C4-2B (cell line): Measurements from ENCODE around the gene TMEM185B.

Source experiments
- CTCF ChIP-seq: fragments of 450-650 bp; conservative IDR thresholded peaks from 2 replicates; pipeline ENCODE4 v1.5.1; 2017; ENCODE audit warnings: mild to moderate bottlenecking
- ZFX ChIP-seq: fragments of 450-650 bp; IDR thresholded peaks from 2 replicates; pipeline ENCODE4 v1.6.1; 2017

- no peak for TF ChIP-seq CTCF
- no peak for TF ChIP-seq ZFX
These were observed 33.4 kb upstream of the TMEM185B start for GRCh38 chr2:120256651-120257000.
